Neural progenitor cell (in vitro differentiated cells): ENCODE data around the gene COL23A1. TPM values are rescaled to one million over a fixed set of nuclear protein-coding genes. Genes with fewer than 3 reads are reported as not detected.

Experiments
- DNase-seq: peaks from one replicate; pipeline ENCODE4 v3.0.0-alpha.2; 2016; ENCODE audit warnings: low spot score
- H2AFZ ChIP-seq: fragments of 200-600 bp; sonication (generic); replicated peaks from 2 replicates; pipeline ENCODE4 v1.6.1; 2016; ENCODE audit warnings: antibody characterized with exemption
- H3F3A ChIP-seq: fragments of 200-600 bp; sonication (generic); 2 replicates; pipeline ENCODE4 v1.6.1; 2016; ENCODE audit warnings: antibody characterized with exemption, low read depth
- H3K27ac ChIP-seq: fragments of 200-600 bp; sonication (generic); 2 replicates; pipeline ENCODE4 v1.5.1; 2016; ENCODE audit warnings: mild to moderate bottlenecking
- H3K27me3 ChIP-seq: fragments of 200-600 bp; sonication (generic); 2 replicates; pipeline ENCODE4 v1.6.1; 2016; ENCODE audit warnings: mild to moderate bottlenecking, moderate library complexity
- H3K36me3 ChIP-seq: fragments of 200-600 bp; sonication (generic); 2 replicates; pipeline ENCODE4 v1.5.1; 2016
- H3K4me1 ChIP-seq: fragments of 200-600 bp; sonication (generic); 2 replicates; pipeline ENCODE4 v1.6.1; 2016; ENCODE audit warnings: mixed run types
- H3K4me2 ChIP-seq: fragments of 200-600 bp; sonication (generic); 2 replicates; pipeline ENCODE4 v1.6.1; 2016
- H3K4me3 ChIP-seq: fragments of 200-600 bp; sonication (generic); 2 replicates; pipeline ENCODE4 v1.5.1; 2016
- H3K79me2 ChIP-seq: fragments of 200-600 bp; sonication (generic); 2 replicates; pipeline ENCODE4 v1.6.1; 2016; ENCODE audit warnings: low read depth
- H3K9ac ChIP-seq: fragments of 200-600 bp; sonication (generic); 2 replicates; pipeline ENCODE4 v1.6.1; 2016
- H3K9me3 ChIP-seq: fragments of 200-600 bp; sonication (generic); 2 replicates; pipeline ENCODE4 v1.5.1; 2016; ENCODE audit warnings: low read depth
- H4K20me1 ChIP-seq: fragments of 200-600 bp; sonication (generic); 2 replicates; pipeline ENCODE4 v1.6.1; 2016; ENCODE audit warnings: low read depth
- H3K27ac Mint-ChIP-seq: 3 replicates; pipeline ENCODE4 v1.8.0; 2021; ENCODE audit warnings: mixed read lengths
- H3K27me3 Mint-ChIP-seq: 2 replicates; pipeline ENCODE4 v1.8.0; 2022; ENCODE audit warnings: low read depth, mild to moderate bottlenecking, inconsistent platforms, moderate library complexity, mixed read lengths; ENCODE audit not compliant: insufficient read depth
- H3K36me3 Mint-ChIP-seq: 3 replicates; pipeline ENCODE4 v1.8.0; 2021; ENCODE audit warnings: mixed read lengths
- H3K4me1 Mint-ChIP-seq: 3 replicates; pipeline ENCODE4 v1.8.0; 2021; ENCODE audit warnings: mixed read lengths
- H3K4me3 Mint-ChIP-seq: 3 replicates; pipeline ENCODE4 v1.8.0; 2021; ENCODE audit warnings: mild to moderate bottlenecking, moderate library complexity, mixed read lengths
- H3K9me3 Mint-ChIP-seq: 3 replicates; pipeline ENCODE4 v1.8.0; 2020; ENCODE audit warnings: mixed read lengths
- EZH2 ChIP-seq: fragments of 200-600 bp; sonication (generic); IDR thresholded peaks from 2 replicates; pipeline ENCODE4 v1.6.1; 2017; ENCODE audit warnings: antibody characterized with exemption, mild to moderate bottlenecking, moderate library complexity
- EZH2phosphoT487 ChIP-seq: fragments of 200-600 bp; sonication (generic); IDR thresholded peaks from 2 replicates; pipeline ENCODE4 v1.6.1; 2017; ENCODE audit warnings: antibody characterized with exemption
- total RNA-seq: library from RNA; depleted of rRNA; stranded (reverse); fragments of >200 nt; gene quantifications from 2 replicates; pipeline ENCODE4 v1.2.3, GENCODE V29; 2015; ENCODE audit warnings: low replicate concordance
- TF ChIP-seq, protein P1 (sequence below): fragments of 200-600 bp; sonication (generic); IDR thresholded peaks from 2 replicates; pipeline ENCODE4 v1.5.1; 2017; ENCODE audit warnings: antibody characterized with exemption, mild to moderate bottlenecking

The COL23A1 gene
- total RNA-seq, 1 donor from 2014 or later = not detected

DNA sequence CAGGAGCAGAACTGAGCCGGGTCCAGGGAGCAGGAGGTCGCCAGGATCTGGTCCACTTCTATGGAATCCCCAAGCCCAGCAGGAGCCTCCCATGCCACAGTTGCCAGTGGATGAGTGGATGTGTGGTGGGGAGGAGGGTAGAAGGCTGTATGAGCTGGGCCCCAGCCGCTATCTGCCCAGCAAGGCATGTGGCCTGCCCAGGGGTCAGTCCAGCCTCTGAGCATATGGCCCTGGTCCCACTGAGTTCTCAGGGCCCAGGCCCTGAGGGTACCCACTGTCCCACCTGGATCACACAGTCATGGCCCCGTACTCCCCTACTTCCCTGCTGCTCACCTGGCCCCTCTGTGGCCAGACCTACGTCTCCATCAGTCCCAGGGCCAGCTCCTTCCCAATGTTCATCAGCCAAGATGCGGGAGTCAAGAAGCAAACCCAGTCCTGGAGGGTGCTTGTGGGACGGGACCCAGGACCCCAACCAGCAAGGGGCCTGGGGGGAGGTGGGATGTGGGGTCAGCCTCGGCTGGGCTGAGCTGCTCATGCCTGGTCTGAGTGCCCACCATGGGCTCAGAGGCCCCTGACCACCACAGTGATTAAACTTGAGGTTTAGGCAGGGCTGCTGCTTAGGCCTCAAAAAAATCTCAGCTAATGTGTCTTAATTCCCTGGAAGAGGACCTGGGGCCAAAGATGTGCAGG lies 152.7 kb downstream of the COL23A1 start:
- Mint-ChIP-seq H3K4me1 (peaks cover 48% of the 10 kb centered on the region), H3K27ac (no peak overlapping the region), H3K9me3 (no peaks in the 10 kb centered on the region), H3K27me3 (no peaks in the 10 kb centered on the region), H3K4me3 (no peak overlapping the region), H3K36me3 (no peaks in the 10 kb centered on the region)
- Histone ChIP-seq H3K27me3 (no peaks in the 10 kb centered on the region), H3K9ac (no peak overlapping the region), H4K20me1 (no peaks in the 10 kb centered on the region), H3K9me3 (no peaks in the 10 kb centered on the region), H2AFZ (no peak overlapping the region), H3K27ac (no peak overlapping the region), H3F3A (no peaks in the 10 kb centered on the region), H3K4me1 (peaks cover 9% of the 10 kb centered on the region), H3K79me2 (no peaks in the 10 kb centered on the region), H3K4me2 (no peak overlapping the region), H3K4me3 (no peak overlapping the region), H3K36me3 (no peaks in the 10 kb centered on the region)
- TF ChIP-seq, protein P1, sequence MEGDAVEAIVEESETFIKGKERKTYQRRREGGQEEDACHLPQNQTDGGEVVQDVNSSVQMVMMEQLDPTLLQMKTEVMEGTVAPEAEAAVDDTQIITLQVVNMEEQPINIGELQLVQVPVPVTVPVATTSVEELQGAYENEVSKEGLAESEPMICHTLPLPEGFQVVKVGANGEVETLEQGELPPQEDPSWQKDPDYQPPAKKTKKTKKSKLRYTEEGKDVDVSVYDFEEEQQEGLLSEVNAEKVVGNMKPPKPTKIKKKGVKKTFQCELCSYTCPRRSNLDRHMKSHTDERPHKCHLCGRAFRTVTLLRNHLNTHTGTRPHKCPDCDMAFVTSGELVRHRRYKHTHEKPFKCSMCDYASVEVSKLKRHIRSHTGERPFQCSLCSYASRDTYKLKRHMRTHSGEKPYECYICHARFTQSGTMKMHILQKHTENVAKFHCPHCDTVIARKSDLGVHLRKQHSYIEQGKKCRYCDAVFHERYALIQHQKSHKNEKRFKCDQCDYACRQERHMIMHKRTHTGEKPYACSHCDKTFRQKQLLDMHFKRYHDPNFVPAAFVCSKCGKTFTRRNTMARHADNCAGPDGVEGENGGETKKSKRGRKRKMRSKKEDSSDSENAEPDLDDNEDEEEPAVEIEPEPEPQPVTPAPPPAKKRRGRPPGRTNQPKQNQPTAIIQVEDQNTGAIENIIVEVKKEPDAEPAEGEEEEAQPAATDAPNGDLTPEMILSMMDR = no peak
- TF ChIP-seq EZH2phosphoT487 (no peak), EZH2 (no peak)
- no peak for DNase-seq

DNA sequence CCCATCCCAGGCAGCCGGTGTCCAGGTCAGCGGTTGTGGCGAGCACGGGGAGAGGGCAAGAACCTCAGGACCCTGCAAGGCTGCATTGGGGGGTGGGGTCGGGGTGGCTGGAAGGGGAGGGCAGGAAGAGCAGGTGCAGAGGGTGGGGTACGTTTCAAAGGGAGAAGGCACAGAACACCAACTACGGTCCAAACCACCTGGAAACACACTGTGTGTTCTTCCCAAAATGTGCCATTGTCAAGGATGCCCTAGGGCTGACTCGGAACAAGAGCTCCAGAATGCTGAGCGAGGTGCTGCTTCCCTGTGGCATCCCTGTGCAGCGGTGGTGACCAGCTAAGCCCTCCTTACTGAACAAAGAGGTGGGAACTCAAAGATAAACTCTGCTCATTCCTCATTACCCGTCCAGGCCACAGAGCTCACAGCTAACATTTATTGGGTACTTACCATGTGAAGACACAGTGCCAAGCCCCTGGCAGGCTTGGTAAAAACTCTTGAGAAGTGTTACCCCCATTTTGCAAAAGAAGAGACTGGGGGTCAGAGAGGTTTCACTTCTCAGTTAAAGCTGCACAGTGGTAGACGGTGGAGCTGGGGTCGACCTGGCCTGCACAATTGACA lies 153.8 kb downstream of the COL23A1 start:
- no peak overlapping the region for H2AFZ ChIP-seq
- H3F3A ChIP-seq = no peaks in the 10 kb centered on the region
- Mint-ChIP-seq H3K9me3 (peaks cover 3% of the 10 kb centered on the region), H3K36me3 (peaks cover 3% of the 10 kb centered on the region), H3K4me1 (peaks cover 48% of the 10 kb centered on the region), H3K27ac (no peak overlapping the region), H3K27me3 (no peaks in the 10 kb centered on the region), H3K4me3 (peak overlapping the region; percentile 21)
- H3K79me2 ChIP-seq = no peaks in the 10 kb centered on the region
- no peak overlapping the region for H3K4me3 ChIP-seq
- no peak for DNase-seq
- H3K4me1 ChIP-seq = peaks cover 9% of the 10 kb centered on the region
- H3K4me2 ChIP-seq = no peak overlapping the region
- no peaks in the 10 kb centered on the region for H4K20me1 ChIP-seq
- no peaks in the 10 kb centered on the region for H3K27me3 ChIP-seq
- no peak overlapping the region for H3K9ac ChIP-seq
- no peaks in the 10 kb centered on the region for H3K36me3 ChIP-seq
- H3K27ac ChIP-seq = no peak overlapping the region
- TF ChIP-seq EZH2phosphoT487 (no peak), EZH2 (no peak)
- TF ChIP-seq, protein P1 = no peak
- no peaks in the 10 kb centered on the region for H3K9me3 ChIP-seq

DNA sequence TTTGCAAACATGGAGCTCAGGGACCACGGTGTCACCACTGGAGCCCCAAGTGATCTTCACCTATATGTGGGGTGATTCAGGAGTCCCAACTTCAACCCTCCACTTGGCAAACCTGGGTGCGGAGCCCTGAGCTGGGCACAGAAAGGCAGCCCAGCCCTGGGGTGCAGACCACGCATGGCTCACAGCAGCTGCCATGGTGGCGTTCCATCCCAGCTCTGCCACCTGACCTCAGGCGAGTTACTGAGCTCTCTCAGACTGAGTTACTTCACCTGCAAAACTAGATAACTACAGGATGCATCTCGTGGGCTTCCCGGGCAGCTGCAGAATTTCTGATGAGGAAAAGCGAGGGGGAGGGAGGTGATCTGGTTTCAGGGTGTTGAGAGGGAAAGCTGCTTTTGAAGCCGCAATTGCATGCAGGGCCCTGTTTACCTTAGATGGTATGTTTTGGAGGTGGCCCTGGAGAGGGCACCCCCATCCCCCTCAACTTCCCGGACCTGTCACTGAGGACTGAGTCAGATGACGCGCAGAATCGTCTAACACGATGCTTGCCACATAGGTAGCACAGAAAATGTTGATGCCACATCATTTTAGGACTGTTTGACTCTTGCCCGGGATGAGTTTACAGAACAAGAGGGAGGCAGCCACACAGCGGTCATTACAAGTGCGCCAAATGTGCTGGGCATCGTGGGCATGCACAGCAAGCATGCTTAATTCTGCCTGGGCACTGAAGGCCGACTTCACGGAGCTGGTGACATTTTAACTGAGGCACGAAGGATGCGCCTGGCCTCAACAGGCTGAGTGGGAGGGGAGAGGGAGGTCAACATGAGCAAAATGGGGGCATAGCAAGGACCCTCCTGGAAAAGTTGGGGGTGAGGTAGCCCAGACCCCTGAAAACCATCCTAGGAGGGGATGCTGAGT lies 154.6 kb downstream of the COL23A1 start:
- Mint-ChIP-seq H3K27ac (peak overlapping the region; percentile 94), H3K4me3 (peak overlapping the region; percentile 76)
- no peak for DNase-seq

More for the DNA sequence above, 154.6 kb downstream of the COL23A1 start:
- H3K9me3 Mint-ChIP-seq = peaks cover 8% of the 10 kb centered on the region
- Histone ChIP-seq H3F3A (no peaks in the 10 kb centered on the region), H3K79me2 (no peaks in the 10 kb centered on the region), H3K9ac (no peak overlapping the region), H3K4me1 (peaks cover 9% of the 10 kb centered on the region), H3K9me3 (no peaks in the 10 kb centered on the region), H3K4me2 (no peak overlapping the region), H2AFZ (no peak overlapping the region), H3K4me3 (no peak overlapping the region), H3K36me3 (no peaks in the 10 kb centered on the region), H4K20me1 (no peaks in the 10 kb centered on the region), H3K27me3 (no peaks in the 10 kb centered on the region), H3K27ac (no peak overlapping the region)
- H3K4me1 Mint-ChIP-seq = peaks cover 48% of the 10 kb centered on the region
- TF ChIP-seq EZH2phosphoT487 = no peak
- TF ChIP-seq, protein P1 = no peak
- TF ChIP-seq EZH2 = no peak
- H3K27me3 Mint-ChIP-seq = no peaks in the 10 kb centered on the region
- peaks cover 5% of the 10 kb centered on the region for H3K36me3 Mint-ChIP-seq
